WI38 (cell line): Measurements from ENCODE around the gene GPR83.

Source experiments
- H3K4me3 ChIP-seq: 2 replicates; pipeline ENCODE4 v1.5.1; 2011; ENCODE audit warnings: low read depth, mild to moderate bottlenecking, control low read depth, low read length
- TF ChIP-seq, protein P1 (sequence below): IDR thresholded peaks from 2 replicates; pipeline ENCODE4 v1.5.1; 2012; ENCODE audit warnings: low read depth, mild to moderate bottlenecking, control low read depth, low read length

The GPR83 gene

DNA sequence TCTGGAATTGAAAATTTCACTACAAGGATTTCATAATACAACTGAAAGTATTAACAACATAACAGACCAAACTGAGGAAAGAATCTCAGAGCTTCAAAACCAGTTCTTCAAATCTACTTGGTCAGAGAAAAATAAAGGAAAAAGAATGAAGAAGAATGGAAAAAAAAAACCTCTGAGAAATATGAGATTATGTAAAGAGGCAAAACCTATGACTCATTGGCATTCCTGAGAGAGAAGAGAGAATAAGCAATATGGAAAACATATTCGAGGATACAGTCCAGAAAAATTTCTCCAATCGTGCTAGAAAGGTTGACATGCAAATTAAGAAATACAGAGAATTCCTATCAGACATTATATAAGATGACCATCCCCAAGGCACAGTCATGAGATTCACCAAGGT, 23.4 kb upstream of the GPR83 start:
- no peak overlapping the region for H3K4me3 ChIP-seq
- TF ChIP-seq, protein P1, sequence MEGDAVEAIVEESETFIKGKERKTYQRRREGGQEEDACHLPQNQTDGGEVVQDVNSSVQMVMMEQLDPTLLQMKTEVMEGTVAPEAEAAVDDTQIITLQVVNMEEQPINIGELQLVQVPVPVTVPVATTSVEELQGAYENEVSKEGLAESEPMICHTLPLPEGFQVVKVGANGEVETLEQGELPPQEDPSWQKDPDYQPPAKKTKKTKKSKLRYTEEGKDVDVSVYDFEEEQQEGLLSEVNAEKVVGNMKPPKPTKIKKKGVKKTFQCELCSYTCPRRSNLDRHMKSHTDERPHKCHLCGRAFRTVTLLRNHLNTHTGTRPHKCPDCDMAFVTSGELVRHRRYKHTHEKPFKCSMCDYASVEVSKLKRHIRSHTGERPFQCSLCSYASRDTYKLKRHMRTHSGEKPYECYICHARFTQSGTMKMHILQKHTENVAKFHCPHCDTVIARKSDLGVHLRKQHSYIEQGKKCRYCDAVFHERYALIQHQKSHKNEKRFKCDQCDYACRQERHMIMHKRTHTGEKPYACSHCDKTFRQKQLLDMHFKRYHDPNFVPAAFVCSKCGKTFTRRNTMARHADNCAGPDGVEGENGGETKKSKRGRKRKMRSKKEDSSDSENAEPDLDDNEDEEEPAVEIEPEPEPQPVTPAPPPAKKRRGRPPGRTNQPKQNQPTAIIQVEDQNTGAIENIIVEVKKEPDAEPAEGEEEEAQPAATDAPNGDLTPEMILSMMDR: no peak

- TF ChIP-seq, protein P1: no peak
Observed at GRCh38 chr11:94424011-94424410, 22.8 kb upstream of the GPR83 start.

DNA sequence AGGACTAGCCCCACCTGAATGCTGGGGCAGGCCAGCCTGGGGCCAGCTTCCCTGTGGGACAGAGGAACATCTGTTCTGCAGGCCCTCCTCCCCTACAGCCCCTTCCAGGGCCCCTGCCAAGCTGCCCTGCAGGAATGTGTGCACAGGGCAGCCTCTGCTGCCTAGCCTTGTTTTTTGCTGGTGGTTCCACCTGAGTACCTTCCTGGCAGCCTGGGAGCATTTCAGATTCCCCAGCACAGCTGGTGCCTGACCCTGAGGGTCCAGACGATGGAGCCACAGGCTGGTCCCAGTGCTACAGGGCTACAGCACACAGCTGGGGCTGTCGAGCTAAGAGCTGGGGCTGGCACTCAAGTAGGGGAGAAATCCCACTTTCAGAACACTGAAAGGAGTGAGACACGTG, 22.3 kb upstream of the GPR83 start:
- TF ChIP-seq, protein P1: no peak
- no peak overlapping the region for H3K4me3 ChIP-seq

More at GRCh38 chr11:94424011-94424410, 22.8 kb upstream of the GPR83 start:
- no peak overlapping the region for H3K4me3 ChIP-seq

- no peak overlapping the region for H3K4me3 ChIP-seq
- TF ChIP-seq, protein P1: no peak
Observed at GRCh38 chr11:94418123-94418765, 17.0 kb upstream of the GPR83 start.

GRCh38 chr11:94417386-94417987, 16.3 kb upstream of the GPR83 start:
- TF ChIP-seq, protein P1: peak; percentile 38
- no peak overlapping the region for H3K4me3 ChIP-seq

DNA sequence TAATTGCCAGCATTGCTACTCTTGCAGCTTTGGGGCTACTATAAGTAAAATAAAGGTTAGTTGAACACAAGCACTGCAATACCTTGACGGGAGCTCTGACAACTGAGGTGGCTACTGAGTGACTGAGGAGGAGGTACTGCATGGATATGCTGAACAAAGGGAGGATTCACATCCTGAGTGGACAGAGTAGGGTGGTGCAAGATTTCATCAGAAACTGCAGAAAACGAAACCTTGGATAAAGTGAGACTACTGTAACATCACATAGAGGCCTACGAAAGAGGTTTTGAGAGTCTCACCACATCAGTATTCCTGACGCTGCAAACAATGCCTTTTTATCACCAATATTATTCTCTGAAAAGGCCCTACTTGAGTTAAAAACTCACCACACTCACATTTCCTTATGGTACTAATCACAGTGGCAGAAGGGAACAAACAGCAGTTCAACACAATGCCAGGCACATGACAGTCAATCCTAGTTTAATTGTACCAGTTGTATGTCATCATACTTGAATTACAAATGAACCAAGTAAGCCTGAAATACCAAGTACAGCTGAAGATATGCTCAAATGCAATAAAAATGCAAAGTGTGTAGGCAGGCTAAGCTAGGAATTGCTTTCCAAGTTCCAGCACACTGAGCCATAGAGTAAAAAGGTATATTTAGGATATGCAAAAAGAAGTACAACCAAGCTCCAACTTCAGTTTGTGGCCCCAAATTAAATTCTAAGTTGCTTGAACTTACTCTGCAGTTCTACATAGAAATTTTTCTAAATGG, 4.0 kb upstream of the GPR83 start:
- TF ChIP-seq, protein P1: no peak
- H3K4me3 ChIP-seq: no peak overlapping the region

DNA sequence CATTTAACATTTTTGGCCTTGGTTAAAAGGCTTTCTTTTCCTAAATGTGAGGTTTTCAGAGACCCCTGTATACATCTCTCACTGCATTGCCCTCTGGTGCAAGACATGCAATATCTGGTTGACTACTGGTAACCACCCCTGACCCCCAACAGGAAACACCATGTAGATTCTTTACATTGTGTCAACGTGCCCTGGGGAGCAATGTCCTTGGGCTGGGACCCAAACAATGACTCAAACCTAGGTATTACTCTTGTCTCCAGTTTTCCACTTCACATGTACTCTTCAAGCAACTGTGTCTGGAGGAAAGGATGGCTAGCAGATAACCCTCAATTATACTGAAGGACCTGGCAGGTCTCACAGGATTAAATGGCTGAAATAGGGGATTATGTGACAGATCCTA, 1.1 kb upstream of the GPR83 start:
- TF ChIP-seq, protein P1: no peak
- no peak overlapping the region for H3K4me3 ChIP-seq
